HepG2 (cell line): ENCODE measurements around the gene RGS2. TPM values are rescaled to one million over a fixed set of nuclear protein-coding genes. Genes with fewer than 3 reads are reported as not detected.

Experiments
- ARNT ChIP-seq: fragments of 450-650 bp; IDR thresholded peaks from 2 replicates; pipeline ENCODE4 v1.6.1; 2017
- KDM3A ChIP-seq: IDR thresholded peaks from 2 replicates; pipeline ENCODE4 v1.6.1; 2018; ENCODE audit warnings: low read depth, missing compliant biosample characterization
- KDM4B ChIP-seq: sonication (generic); formaldehyde crosslinking; IDR thresholded peaks from 2 replicates; pipeline ENCODE4 v1.4.0; 2020; ENCODE audit warnings: missing genetic modification reagents
- KMT2B ChIP-seq: IDR thresholded peaks from 2 replicates; pipeline ENCODE4 v1.6.1; 2016; ENCODE audit warnings: missing genetic modification reagents, missing compliant biosample characterization
- MED13 ChIP-seq: sonication (generic); formaldehyde crosslinking; IDR thresholded peaks from 2 replicates; pipeline ENCODE4 v1.5.0; 2020; ENCODE audit warnings: missing genetic modification reagents
- RBFOX2 ChIP-seq: fragments of 200-400 bp; formaldehyde crosslinking; IDR thresholded peaks from 2 replicates; pipeline ENCODE4 v1.6.1; 2017; ENCODE audit warnings: low read depth, mild to moderate bottlenecking, low read length
- RORA ChIP-seq: sonication (generic); formaldehyde crosslinking; IDR thresholded peaks from 2 replicates; pipeline ENCODE4 v1.5.0; 2020; ENCODE audit warnings: mild to moderate bottlenecking, missing genetic modification reagents, moderate library complexity
- ZNF331 ChIP-seq: sonication (generic); formaldehyde crosslinking; IDR thresholded peaks from 2 replicates; pipeline ENCODE4 v1.4.0; 2020; ENCODE audit warnings: missing genetic modification reagents
- ZNF549 ChIP-seq: sonication (generic); formaldehyde crosslinking; IDR thresholded peaks from 2 replicates; pipeline ENCODE4 v1.5.0; 2020; ENCODE audit warnings: missing genetic modification reagents
- ZNF572 ChIP-seq: sonication (generic); formaldehyde crosslinking; IDR thresholded peaks from 2 replicates; pipeline ENCODE4 v1.5.1; 2020; ENCODE audit warnings: mild to moderate bottlenecking, missing genetic modification reagents
- ZNF777 ChIP-seq: sonication (generic); formaldehyde crosslinking; IDR thresholded peaks from 2 replicates; pipeline ENCODE4 v1.4.0; 2020; ENCODE audit warnings: missing genetic modification reagents
- ZNF841 ChIP-seq: sonication (generic); formaldehyde crosslinking; IDR thresholded peaks from 2 replicates; pipeline ENCODE4 v1.8.1; 2023; ENCODE audit warnings: missing genetic modification reagents, borderline replicate concordance
- polyA plus RNA-seq, 8 experiments: library from polyadenylated mRNA; depleted of rRNA in 3 of 8; stranded (reverse) in 7 of 8; unstranded in 1 of 8; fragments of >200 nt; fragmentation: Illumina TruSeq in 4 of 8; extraction: Trizol in 4 of 8; gene quantifications; 2 replicates each; pipeline versions ENCODE4 v1.2.1 to v1.2.3, GENCODE V29; 2011 to 2016; ENCODE audit warnings: low read depth in 4 of 8, missing spikeins in 1 of 8, mixed read lengths in 1 of 8; ENCODE audit not compliant: insufficient read depth in 1 of 8
- total RNA-seq, 5 experiments: library from RNA; depleted of rRNA; stranded (reverse); fragments of >200 nt; fragmentation: Illumina TruSeq; extraction: Trizol; gene quantifications; 2 replicates each; pipeline ENCODE4 v1.2.3, GENCODE V29; 2016; ENCODE audit warnings: low read depth in 1 of 5
- TF ChIP-seq, protein P1 (sequence below): sonication (generic); formaldehyde crosslinking; IDR thresholded peaks from 2 replicates; pipeline ENCODE4 v1.5.0; 2020; ENCODE audit warnings: mild to moderate bottlenecking, missing genetic modification reagents, borderline replicate concordance
- TF ChIP-seq, protein P2 (sequence below): sonication (generic); formaldehyde crosslinking; IDR thresholded peaks from 2 replicates; pipeline ENCODE4 v1.4.0; 2020; ENCODE audit warnings: mild to moderate bottlenecking, missing genetic modification reagents
- TF ChIP-seq, protein P3 (sequence below): IDR thresholded peaks from 2 replicates; pipeline ENCODE4 v1.6.1; 2016; ENCODE audit warnings: missing compliant biosample characterization, missing genetic modification reagents, borderline replicate concordance
- TF ChIP-seq, protein P4 (sequence below): sonication (generic); formaldehyde crosslinking; IDR thresholded peaks from 2 replicates; pipeline ENCODE4 v1.8.0; 2022; ENCODE audit warnings: mild to moderate bottlenecking, missing genetic modification reagents

Gene RGS2
- total and polyA plus RNA-seq, 2 of the 13 experiments (the other 11 are each of a cell fraction or from before 2014, with no cell fraction given) = 0.64 to 1.4 TPM

DNA sequence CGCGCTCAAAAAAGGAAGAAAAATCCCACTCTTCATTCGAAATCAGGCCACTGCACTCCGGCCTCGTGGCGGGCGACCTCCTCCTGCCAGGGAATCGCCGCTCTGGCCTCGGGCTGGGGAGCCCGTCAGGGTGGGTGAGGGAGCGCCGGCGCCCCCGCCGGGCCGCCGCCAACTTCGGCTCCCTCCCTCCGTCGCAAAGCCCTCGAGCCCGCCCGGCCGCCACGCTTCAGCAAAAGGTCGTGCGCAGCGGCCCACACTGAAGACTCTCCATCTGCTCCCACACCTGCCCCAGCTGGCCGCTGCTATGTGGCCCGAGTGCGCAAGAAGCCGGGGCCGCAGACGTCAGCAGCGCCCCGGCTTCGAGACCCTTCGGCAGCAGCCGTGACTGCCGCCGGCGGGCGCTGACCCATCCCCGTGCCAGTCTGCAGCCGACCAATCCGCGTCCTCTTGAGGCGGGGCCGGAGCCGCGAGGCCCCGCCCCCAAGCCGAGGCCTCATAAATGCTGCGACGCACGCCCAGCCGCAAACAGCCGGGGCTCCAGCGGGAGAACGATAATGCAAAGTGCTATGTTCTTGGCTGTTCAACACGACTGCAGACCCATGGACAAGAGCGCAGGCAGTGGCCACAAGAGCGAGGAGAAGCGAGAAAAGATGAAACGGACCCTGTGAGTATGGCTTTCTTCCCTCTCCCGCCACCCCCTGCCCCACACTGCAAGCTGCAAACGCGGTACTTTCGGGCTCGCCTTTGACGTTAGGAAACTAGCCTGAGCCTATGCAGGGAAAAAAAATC is at the start of gene RGS2 (continued):
- TF ChIP-seq ARNT = no peak
- no peak for TF ChIP-seq ZNF549 (CRISPR knock-in tag)
- TF ChIP-seq KDM3A = peak; percentile 76; the same call in 1 of the 2 replicates
- no peak for TF ChIP-seq ZNF572
- peak; percentile 73 for TF ChIP-seq RBFOX2
- TF ChIP-seq MED13 (CRISPR knock-in tag) = no peak
- no peak for TF ChIP-seq RORA (CRISPR knock-in tag)
- no peak for TF ChIP-seq KDM4B (CRISPR knock-in tag)
- TF ChIP-seq, protein P1, sequence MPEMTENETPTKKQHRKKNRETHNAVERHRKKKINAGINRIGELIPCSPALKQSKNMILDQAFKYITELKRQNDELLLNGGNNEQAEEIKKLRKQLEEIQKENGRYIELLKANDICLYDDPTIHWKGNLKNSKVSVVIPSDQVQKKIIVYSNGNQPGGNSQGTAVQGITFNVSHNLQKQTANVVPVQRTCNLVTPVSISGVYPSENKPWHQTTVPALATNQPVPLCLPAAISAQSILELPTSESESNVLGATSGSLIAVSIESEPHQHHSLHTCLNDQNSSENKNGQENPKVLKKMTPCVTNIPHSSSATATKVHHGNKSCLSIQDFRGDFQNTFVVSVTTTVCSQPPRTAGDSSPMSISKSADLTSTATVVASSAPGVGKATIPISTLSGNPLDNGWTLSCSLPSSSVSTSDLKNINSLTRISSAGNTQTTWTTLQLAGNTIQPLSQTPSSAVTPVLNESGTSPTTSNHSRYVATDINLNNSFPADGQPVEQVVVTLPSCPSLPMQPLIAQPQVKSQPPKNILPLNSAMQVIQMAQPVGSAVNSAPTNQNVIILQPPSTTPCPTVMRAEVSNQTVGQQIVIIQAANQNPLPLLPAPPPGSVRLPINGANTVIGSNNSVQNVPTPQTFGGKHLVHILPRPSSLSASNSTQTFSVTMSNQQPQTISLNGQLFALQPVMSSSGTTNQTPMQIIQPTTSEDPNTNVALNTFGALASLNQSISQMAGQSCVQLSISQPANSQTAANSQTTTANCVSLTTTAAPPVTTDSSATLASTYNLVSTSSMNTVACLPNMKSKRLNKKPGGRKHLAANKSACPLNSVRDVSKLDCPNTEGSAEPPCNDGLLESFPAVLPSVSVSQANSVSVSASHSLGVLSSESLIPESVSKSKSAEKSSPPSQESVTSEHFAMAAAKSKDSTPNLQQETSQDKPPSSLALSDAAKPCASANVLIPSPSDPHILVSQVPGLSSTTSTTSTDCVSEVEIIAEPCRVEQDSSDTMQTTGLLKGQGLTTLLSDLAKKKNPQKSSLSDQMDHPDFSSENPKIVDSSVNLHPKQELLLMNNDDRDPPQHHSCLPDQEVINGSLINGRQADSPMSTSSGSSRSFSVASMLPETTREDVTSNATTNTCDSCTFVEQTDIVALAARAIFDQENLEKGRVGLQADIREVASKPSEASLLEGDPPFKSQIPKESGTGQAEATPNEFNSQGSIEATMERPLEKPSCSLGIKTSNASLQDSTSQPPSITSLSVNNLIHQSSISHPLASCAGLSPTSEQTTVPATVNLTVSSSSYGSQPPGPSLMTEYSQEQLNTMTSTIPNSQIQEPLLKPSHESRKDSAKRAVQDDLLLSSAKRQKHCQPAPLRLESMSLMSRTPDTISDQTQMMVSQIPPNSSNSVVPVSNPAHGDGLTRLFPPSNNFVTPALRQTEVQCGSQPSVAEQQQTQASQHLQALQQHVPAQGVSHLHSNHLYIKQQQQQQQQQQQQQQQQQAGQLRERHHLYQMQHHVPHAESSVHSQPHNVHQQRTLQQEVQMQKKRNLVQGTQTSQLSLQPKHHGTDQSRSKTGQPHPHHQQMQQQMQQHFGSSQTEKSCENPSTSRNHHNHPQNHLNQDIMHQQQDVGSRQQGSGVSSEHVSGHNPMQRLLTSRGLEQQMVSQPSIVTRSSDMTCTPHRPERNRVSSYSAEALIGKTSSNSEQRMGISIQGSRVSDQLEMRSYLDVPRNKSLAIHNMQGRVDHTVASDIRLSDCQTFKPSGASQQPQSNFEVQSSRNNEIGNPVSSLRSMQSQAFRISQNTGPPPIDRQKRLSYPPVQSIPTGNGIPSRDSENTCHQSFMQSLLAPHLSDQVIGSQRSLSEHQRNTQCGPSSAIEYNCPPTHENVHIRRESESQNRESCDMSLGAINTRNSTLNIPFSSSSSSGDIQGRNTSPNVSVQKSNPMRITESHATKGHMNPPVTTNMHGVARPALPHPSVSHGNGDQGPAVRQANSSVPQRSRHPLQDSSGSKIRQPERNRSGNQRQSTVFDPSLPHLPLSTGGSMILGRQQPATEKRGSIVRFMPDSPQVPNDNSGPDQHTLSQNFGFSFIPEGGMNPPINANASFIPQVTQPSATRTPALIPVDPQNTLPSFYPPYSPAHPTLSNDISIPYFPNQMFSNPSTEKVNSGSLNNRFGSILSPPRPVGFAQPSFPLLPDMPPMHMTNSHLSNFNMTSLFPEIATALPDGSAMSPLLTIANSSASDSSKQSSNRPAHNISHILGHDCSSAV = no peak
- TF ChIP-seq, protein P2, sequence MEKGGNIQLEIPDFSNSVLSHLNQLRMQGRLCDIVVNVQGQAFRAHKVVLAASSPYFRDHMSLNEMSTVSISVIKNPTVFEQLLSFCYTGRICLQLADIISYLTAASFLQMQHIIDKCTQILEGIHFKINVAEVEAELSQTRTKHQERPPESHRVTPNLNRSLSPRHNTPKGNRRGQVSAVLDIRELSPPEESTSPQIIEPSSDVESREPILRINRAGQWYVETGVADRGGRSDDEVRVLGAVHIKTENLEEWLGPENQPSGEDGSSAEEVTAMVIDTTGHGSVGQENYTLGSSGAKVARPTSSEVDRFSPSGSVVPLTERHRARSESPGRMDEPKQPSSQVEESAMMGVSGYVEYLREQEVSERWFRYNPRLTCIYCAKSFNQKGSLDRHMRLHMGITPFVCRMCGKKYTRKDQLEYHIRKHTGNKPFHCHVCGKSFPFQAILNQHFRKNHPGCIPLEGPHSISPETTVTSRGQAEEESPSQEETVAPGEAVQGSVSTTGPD (CRISPR knock-in tag) = no peak
- TF ChIP-seq, protein P3, sequence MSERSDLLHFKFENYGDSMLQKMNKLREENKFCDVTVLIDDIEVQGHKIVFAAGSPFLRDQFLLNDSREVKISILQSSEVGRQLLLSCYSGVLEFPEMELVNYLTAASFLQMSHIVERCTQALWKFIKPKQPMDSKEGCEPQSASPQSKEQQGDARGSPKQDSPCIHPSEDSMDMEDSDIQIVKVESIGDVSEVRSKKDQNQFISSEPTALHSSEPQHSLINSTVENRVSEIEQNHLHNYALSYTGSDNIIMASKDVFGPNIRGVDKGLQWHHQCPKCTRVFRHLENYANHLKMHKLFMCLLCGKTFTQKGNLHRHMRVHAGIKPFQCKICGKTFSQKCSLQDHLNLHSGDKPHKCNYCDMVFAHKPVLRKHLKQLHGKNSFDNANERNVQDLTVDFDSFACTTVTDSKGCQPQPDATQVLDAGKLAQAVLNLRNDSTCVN (CRISPR knock-in tag) = peak; percentile 35; the same call in 1 of the 2 replicates
- peak; percentile 77; the same call in 1 of the 2 replicates for TF ChIP-seq ZNF777 (CRISPR knock-in tag)
- peak; percentile 67 for TF ChIP-seq KMT2B (CRISPR knock-in tag)
- TF ChIP-seq, protein P4, sequence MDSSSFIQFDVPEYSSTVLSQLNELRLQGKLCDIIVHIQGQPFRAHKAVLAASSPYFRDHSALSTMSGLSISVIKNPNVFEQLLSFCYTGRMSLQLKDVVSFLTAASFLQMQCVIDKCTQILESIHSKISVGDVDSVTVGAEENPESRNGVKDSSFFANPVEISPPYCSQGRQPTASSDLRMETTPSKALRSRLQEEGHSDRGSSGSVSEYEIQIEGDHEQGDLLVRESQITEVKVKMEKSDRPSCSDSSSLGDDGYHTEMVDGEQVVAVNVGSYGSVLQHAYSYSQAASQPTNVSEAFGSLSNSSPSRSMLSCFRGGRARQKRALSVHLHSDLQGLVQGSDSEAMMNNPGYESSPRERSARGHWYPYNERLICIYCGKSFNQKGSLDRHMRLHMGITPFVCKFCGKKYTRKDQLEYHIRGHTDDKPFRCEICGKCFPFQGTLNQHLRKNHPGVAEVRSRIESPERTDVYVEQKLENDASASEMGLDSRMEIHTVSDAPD = no peak
- TF ChIP-seq ZNF841 (CRISPR knock-in tag) = no peak
- no peak for TF ChIP-seq ZNF331
